H1 (cell line): ENCODE data around the gene TAAR1. TPM values are rescaled to one million over a fixed set of nuclear protein-coding genes. Genes with fewer than 3 reads are reported as not detected.

Source experiments
- CTCF ChIA-PET: fragments of 300-600 bp; sonication (Branson Sonifier 250); formaldehyde crosslinking; loops from one replicate; lab custom pipeline; 2021; ENCODE audit not compliant: partially characterized antibody; lab: Charles Lee
- POLR2A ChIA-PET: fragments of 300-600 bp; sonication (Branson Sonifier 250); formaldehyde crosslinking; loops from one replicate; lab custom pipeline; 2021; ENCODE audit warnings: inconsistent platforms; ENCODE audit not compliant: partially characterized antibody; lab: Charles Lee
- DNase-seq, 2 experiments: peaks; one replicate each; pipeline versions ENCODE4 v3.0.0 to v3.0.0-alpha.2; 2010 to 2022; ENCODE audit warnings: low spot score in 2 of 2, low read depth in 1 of 2, mixed read lengths in 1 of 2
- FAIRE-seq: peaks from 2 replicates; lab custom pipeline; 2011; peaks lifted over from hg19 to GRCh38; lab: Jason Lieb, UNC
- H2AFZ ChIP-seq: 2 replicates; pipeline ENCODE4 v1.8.1; 2012; ENCODE audit warnings: low read length, inconsistent platforms
- H2AK5ac ChIP-seq: 2 replicates; pipeline ENCODE4 v1.6.1; 2013; ENCODE audit warnings: low read depth, low read length
- H2BK120ac ChIP-seq: replicated peaks from 2 replicates; pipeline ENCODE3; 2013; ENCODE audit warnings: low read depth, low read length, inconsistent platforms
- H2BK12ac ChIP-seq: 2 replicates; pipeline ENCODE4 v1.6.1; 2013; ENCODE audit warnings: low read depth, low read length
- H2BK15ac ChIP-seq: 2 replicates; pipeline ENCODE4 v1.6.1; 2013; ENCODE audit warnings: low read length
- H2BK20ac ChIP-seq: 2 replicates; pipeline ENCODE4 v1.6.1; 2013; ENCODE audit warnings: low read length
- H2BK5ac ChIP-seq: 2 replicates; pipeline ENCODE4 v1.6.1; 2013; ENCODE audit warnings: low read depth, low read length
- H3K14ac ChIP-seq: 2 replicates; pipeline ENCODE4 v1.6.1; 2013; ENCODE audit warnings: inconsistent platforms; ENCODE audit not compliant: insufficient read length
- H3K18ac ChIP-seq: 2 replicates; pipeline ENCODE4 v1.6.1; 2013; ENCODE audit warnings: low read length; ENCODE audit errors: extremely low read depth
- H3K23ac ChIP-seq: 2 replicates; pipeline ENCODE4 v1.6.1; 2013; ENCODE audit warnings: inconsistent platforms; ENCODE audit not compliant: insufficient read length
- H3K23me2 ChIP-seq: 2 replicates; pipeline ENCODE4 v1.6.1; 2013; ENCODE audit warnings: low read depth, low read length
- H3K27ac ChIP-seq: 2 replicates; pipeline ENCODE4 v1.6.1; 2011; ENCODE audit warnings: low read depth, low read length, inconsistent platforms
- H3K27me3 ChIP-seq, 4 experiments: replicated peaks in 1 of 4; 1 replicate in 1 of 4; 2 replicates in 3 of 4; pipeline versions ENCODE4 v1.6.1 to v1.8.1; 2011 to 2013; ENCODE audit warnings: low read length in 3 of 4, mild to moderate bottlenecking in 3 of 4, inconsistent platforms in 2 of 4, mixed read lengths in 2 of 4, moderate library complexity in 1 of 4; ENCODE audit not compliant: control insufficient read depth in 3 of 4, insufficient read depth in 3 of 4; ENCODE audit errors: extremely low read depth in 1 of 4
- H3K36me3 ChIP-seq, 4 experiments: 2 replicates each; pipeline versions ENCODE4 v1.6.1 to v1.8.1; 2011 to 2013; ENCODE audit warnings: mild to moderate bottlenecking in 4 of 4, low read length in 3 of 4, moderate library complexity in 2 of 4, control low read depth in 1 of 4, inconsistent platforms in 1 of 4; ENCODE audit not compliant: insufficient read depth in 4 of 4, control insufficient read depth in 2 of 4
- H3K4ac ChIP-seq: replicated peaks from 2 replicates; pipeline ENCODE3; 2013; ENCODE audit warnings: low read length, low read depth, mixed read lengths, inconsistent platforms; ENCODE audit not compliant: insufficient read length
- H3K4me1 ChIP-seq, 4 experiments: replicated peaks in 1 of 4; 1 replicate in 1 of 4; 2 replicates in 3 of 4; pipeline versions ENCODE4 v1.6.1 to v1.8.1; 2011 to 2013; ENCODE audit warnings: low read length in 3 of 4, inconsistent platforms in 2 of 4, mixed read lengths in 1 of 4; ENCODE audit not compliant: insufficient read depth in 4 of 4, control insufficient read depth in 3 of 4
- H3K4me2 ChIP-seq, 2 experiments: 2 replicates each; pipeline versions ENCODE4 v1.6.1 to v1.8.1; 2011 to 2013; ENCODE audit warnings: low read depth in 2 of 2, low read length in 2 of 2, control low read depth in 1 of 2, inconsistent platforms in 1 of 2, mild to moderate bottlenecking in 1 of 2; ENCODE audit not compliant: insufficient read depth in 1 of 2
- H3K4me3 ChIP-seq, 4 experiments: fragments of 200-600, 300-600 bp in 1 of 4; sonication (generic), shearing (Covaris generic), sonication (Bioruptor Twin) in 1 of 4; 2 replicates each; pipeline versions ENCODE4 v1.5.1 to v1.8.1; 2011 to 2016; ENCODE audit warnings: low read length in 4 of 4, low read depth in 3 of 4, control low read depth in 2 of 4, inconsistent platforms in 2 of 4, mild to moderate bottlenecking in 2 of 4, mixed read lengths in 1 of 4, moderate library complexity in 1 of 4; ENCODE audit not compliant: insufficient read depth in 2 of 4; ENCODE audit errors: extremely low read depth in 1 of 4
- H3K56ac ChIP-seq: replicated peaks from 2 replicates; pipeline ENCODE3; 2013; ENCODE audit warnings: low read depth, mild to moderate bottlenecking, mixed read lengths, low read length, inconsistent platforms; ENCODE audit not compliant: insufficient read length
- H3K79me1 ChIP-seq: 2 replicates; pipeline ENCODE4 v1.6.1; 2013; ENCODE audit warnings: low read depth, low read length, control low read depth
- H3K79me2 ChIP-seq, 2 experiments: 2 replicates each; pipeline versions ENCODE4 v1.6.1 to v1.8.1; 2012 to 2013; ENCODE audit warnings: low read length in 2 of 2, mild to moderate bottlenecking in 2 of 2, inconsistent platforms in 1 of 2; ENCODE audit not compliant: insufficient read depth in 2 of 2, control insufficient read depth in 1 of 2
- H3K9ac ChIP-seq, 4 experiments: replicated peaks in 1 of 4; 1 replicate in 1 of 4; 2 replicates in 3 of 4; pipeline versions ENCODE4 v1.6.1 to v1.8.1; 2011 to 2013; ENCODE audit warnings: low read depth in 3 of 4, low read length in 3 of 4, control low read depth in 2 of 4, mild to moderate bottlenecking in 2 of 4, moderate library complexity in 2 of 4, inconsistent platforms in 1 of 4; ENCODE audit errors: extremely low read depth in 1 of 4
- H3K9me3 ChIP-seq, 2 experiments: 2 replicates each; pipeline versions ENCODE4 v1.6.1 to v1.8.1; 2012 to 2013; ENCODE audit warnings: mild to moderate bottlenecking in 2 of 2, moderate library complexity in 2 of 2, control low read depth in 1 of 2, inconsistent platforms in 1 of 2, low read depth in 1 of 2, low read length in 1 of 2, mixed read lengths in 1 of 2; ENCODE audit not compliant: insufficient read depth in 2 of 2
- H4K20me1 ChIP-seq, 2 experiments: replicated peaks in 1 of 2; 2 replicates each; pipeline versions ENCODE3 to v1.8.1; 2011 to 2013; ENCODE audit warnings: inconsistent platforms in 2 of 2, low read length in 2 of 2, mild to moderate bottlenecking in 1 of 2; ENCODE audit not compliant: insufficient read depth in 2 of 2, control insufficient read depth in 1 of 2
- H4K5ac ChIP-seq: 2 replicates; pipeline ENCODE4 v1.6.1; 2013; ENCODE audit warnings: low read length, low read depth, mixed read lengths, inconsistent platforms; ENCODE audit not compliant: insufficient read length
- H4K8ac ChIP-seq: 2 replicates; pipeline ENCODE4 v1.8.0; 2013; ENCODE audit warnings: mild to moderate bottlenecking, moderate library complexity, low read length, inconsistent platforms; ENCODE audit not compliant: insufficient read depth; ENCODE audit errors: extremely low read depth
- H4K91ac ChIP-seq: replicated peaks from 2 replicates; pipeline ENCODE3; 2013; ENCODE audit warnings: low read length, mixed read lengths, inconsistent platforms; ENCODE audit not compliant: insufficient read length
- ASH2L ChIP-seq: fragments of 200-600, 300-600 bp; sonication (generic); IDR thresholded peaks from one replicate; pipeline ENCODE4 v1.7.1; 2017; ENCODE audit warnings: low read length
- CREB1 ChIP-seq: IDR thresholded peaks from 2 replicates; pipeline ENCODE4 v1.6.1; 2012; ENCODE audit warnings: inconsistent platforms
- EZH2 ChIP-seq: fragments of 200-600 bp; sonication (generic); IDR thresholded peaks from 2 replicates; pipeline ENCODE4 v1.7.1; 2012; ENCODE audit warnings: low read depth, mild to moderate bottlenecking, moderate library complexity, low read length, inconsistent platforms; ENCODE audit not compliant: severe bottlenecking
- GABPA ChIP-seq: IDR thresholded peaks from 2 replicates; pipeline ENCODE4 v1.6.1; 2011; ENCODE audit warnings: mild to moderate bottlenecking, low read length, moderate library complexity, borderline replicate concordance; ENCODE audit not compliant: insufficient read depth
- HDAC2 ChIP-seq, 2 experiments: fragments of 300-600 bp in 1 of 2; sonication (generic) in 1 of 2; IDR thresholded peaks; 2 replicates each; pipeline ENCODE4 v1.6.1; 2011 to 2012; ENCODE audit warnings: low read depth in 2 of 2, low read length in 2 of 2, mild to moderate bottlenecking in 2 of 2, moderate library complexity in 2 of 2, borderline replicate concordance in 1 of 2, inconsistent platforms in 1 of 2
- POU5F1 ChIP-seq: IDR thresholded peaks from 2 replicates; pipeline ENCODE4 v1.6.1; 2011; ENCODE audit warnings: low read depth, mild to moderate bottlenecking, low read length, moderate library complexity
- RAD21 ChIP-seq, 2 experiments: IDR thresholded peaks in 1 of 2; conservative IDR thresholded peaks in 1 of 2; 2 replicates each; pipeline ENCODE4 v1.6.1; 2011; ENCODE audit warnings: low read depth in 2 of 2, low read length in 2 of 2, improper control_type of control experiment in 1 of 2, inconsistent platforms in 1 of 2, mild to moderate bottlenecking in 1 of 2, moderate library complexity in 1 of 2
- RFX5 ChIP-seq: IDR thresholded peaks from 2 replicates; pipeline ENCODE4 v1.6.1; 2011; ENCODE audit warnings: low read depth, low read length, improper control_type of control experiment, borderline replicate concordance
- RNF2 ChIP-seq: fragments of 200-900, 300-1000 bp; sonication (generic); IDR thresholded peaks from 2 replicates; pipeline ENCODE4 v1.7.1; 2016; ENCODE audit warnings: borderline replicate concordance, low read depth, mild to moderate bottlenecking, antibody characterized with exemption, low read length; ENCODE audit not compliant: poor library complexity, severe bottlenecking; ENCODE audit errors: missing control alignments
- TAF1 ChIP-seq: IDR thresholded peaks from 2 replicates; pipeline ENCODE4 v1.6.1; 2011; ENCODE audit warnings: mild to moderate bottlenecking, low read depth, low read length
- WGBS, 2 experiments: shearing (Covaris generic) in 1 of 2; methylation state at CpG; one replicate each; pipeline versions ENCODE4 v1.1.6 to v1.1.7; 2013 to 2015; ENCODE audit warnings: low lambda C conversion rate in 2 of 2, mixed read lengths in 2 of 2, inconsistent platforms in 1 of 2, low coverage in 1 of 2, missing lambda C conversion rate in 1 of 2; ENCODE audit not compliant: insufficient replicate concordance in 2 of 2, insufficient coverage in 1 of 2, insufficient read length in 1 of 2; ENCODE audit errors: extremely low coverage in 1 of 2, missing lambda C conversion rate in 1 of 2; 5-methylcytosine and 5-hydroxymethylcytosine counted together
- polyA plus RNA-seq, 7 experiments: library from polyadenylated mRNA; depleted of rRNA in 3 of 7; stranded (reverse) in 5 of 7; unstranded in 2 of 7; fragments of >200 nt in 5 of 7; fragments of 200-250 nt in 2 of 7; gene quantifications; 1 replicate in 5 of 7; 2 replicates in 1 of 7; 4 replicates in 1 of 7; pipeline versions ENCODE4 v1.2.1 to v1.2.3, GENCODE V29; 2011 to 2013; ENCODE audit warnings: missing spikeins in 2 of 7, mixed read lengths in 2 of 7
- total RNA-seq: library from RNA; stranded (reverse); fragmentation: NEBNext Ultra II Directional; extraction: Animal tissue kit (Norgen Biotek cat#: 25700); gene quantifications from 2 replicates; pipeline ENCODE4 v1.2.1, GENCODE V29; 2021
- TF ChIP-seq, protein P1 (sequence below): IDR thresholded peaks from 2 replicates; pipeline ENCODE4 v1.6.1; 2011; ENCODE audit warnings: low read depth, mild to moderate bottlenecking, low read length; ENCODE audit not compliant: insufficient read depth
- TF ChIP-seq, protein P2 (sequence below): IDR thresholded peaks from 2 replicates; pipeline ENCODE4 v1.6.1; 2012; ENCODE audit warnings: inconsistent platforms

Gene TAAR1
- total and polyA plus RNA-seq, 2 of the 8 experiments (the other 6 are each of a cell fraction or from before 2014, with no cell fraction given): not detected

DNA sequence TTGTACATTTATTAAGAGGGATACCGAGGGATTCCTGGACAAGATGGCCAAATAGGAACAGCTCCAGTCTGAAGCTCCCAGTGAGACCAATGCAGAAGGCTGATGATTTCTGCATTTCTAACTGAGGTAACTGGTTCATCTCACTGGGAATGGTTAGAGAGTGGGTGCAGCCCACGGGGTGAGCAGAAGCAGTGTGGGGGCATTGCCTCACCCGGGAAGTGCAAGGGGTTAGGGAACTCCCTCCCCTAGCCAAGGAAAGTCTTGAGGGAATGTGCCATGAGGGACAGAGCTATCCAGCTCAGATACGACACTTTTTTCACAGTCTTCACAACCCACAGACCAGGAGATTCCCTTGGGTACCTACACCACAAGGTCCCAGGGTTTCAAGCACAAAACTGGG is 24.2 kb downstream of the TAAR1 start:
- Histone ChIP-seq H3K56ac (no peak overlapping the region), H3K4ac (no peak overlapping the region), H3K27ac (no peak overlapping the region), H4K8ac (no peak overlapping the region), H2BK15ac (no peak overlapping the region), H3K36me3 (no peaks in the 10 kb centered on the region), H3K4me3 (no peak overlapping the region), H3K23ac (no peak overlapping the region), H2BK5ac (no peak overlapping the region), H3K18ac (no peak overlapping the region), H2BK120ac (no peak overlapping the region), H2AK5ac (no peak overlapping the region), H2AFZ (no peak overlapping the region), H3K4me2 (no peak overlapping the region), H4K5ac (no peak overlapping the region), H2BK20ac (no peak overlapping the region), H3K23me2 (no peaks in the 10 kb centered on the region), H3K14ac (no peak overlapping the region), H2BK12ac (no peak overlapping the region), H3K27me3 (no peaks in the 10 kb centered on the region), H4K91ac (no peak overlapping the region), H3K79me2 (no peaks in the 10 kb centered on the region), H3K9me3 (no peaks in the 10 kb centered on the region), H3K79me1 (no peaks in the 10 kb centered on the region), H4K20me1 (no peaks in the 10 kb centered on the region), H3K9ac (no peak overlapping the region), H3K4me1 (no peaks in the 10 kb centered on the region)
- FAIRE-seq (no peak), DNase-seq (no peak)
- POLR2A ChIA-PET: interaction anchor here (0.6 kb wide), 1 partner anchor 178 kb away, joined by 3 read pairs; no protein-coding TSS in a partner anchor
- CTCF ChIA-PET: interaction anchor here (0.7 to 1.5 kb wide), 8 partner anchors 9 to 107 kb away, joined by 3 to 4 read pairs (median 3); no protein-coding TSS in a partner anchor
- 92% methylated on average over 4 of the region's 4 CpGs; no CpG with 5 or more reads in 1 of the 2 experiments for WGBS, 2 experiments
- TF ChIP-seq POU5F1: no peak
- TF ChIP-seq RNF2: no peak
- TF ChIP-seq, protein P1, sequence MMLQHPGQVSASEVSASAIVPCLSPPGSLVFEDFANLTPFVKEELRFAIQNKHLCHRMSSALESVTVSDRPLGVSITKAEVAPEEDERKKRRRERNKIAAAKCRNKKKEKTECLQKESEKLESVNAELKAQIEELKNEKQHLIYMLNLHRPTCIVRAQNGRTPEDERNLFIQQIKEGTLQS: no peak
- TF ChIP-seq EZH2: no peak
- no peak for TF ChIP-seq TAF1
- no peak for TF ChIP-seq CREB1
- no peak for TF ChIP-seq ASH2L
- no peak for TF ChIP-seq GABPA
- no peak for TF ChIP-seq RAD21 (IDR thresholded peaks at IDR 0.05 in 1 of 2, conservative IDR thresholded peaks at IDR 0.05 in 1 of 2; ENCODE audit: low read depth in 2 of 2, low read length in 2 of 2)
- TF ChIP-seq, protein P2, sequence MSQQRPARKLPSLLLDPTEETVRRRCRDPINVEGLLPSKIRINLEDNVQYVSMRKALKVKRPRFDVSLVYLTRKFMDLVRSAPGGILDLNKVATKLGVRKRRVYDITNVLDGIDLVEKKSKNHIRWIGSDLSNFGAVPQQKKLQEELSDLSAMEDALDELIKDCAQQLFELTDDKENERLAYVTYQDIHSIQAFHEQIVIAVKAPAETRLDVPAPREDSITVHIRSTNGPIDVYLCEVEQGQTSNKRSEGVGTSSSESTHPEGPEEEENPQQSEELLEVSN: no peak
- TF ChIP-seq RFX5: no peak
- TF ChIP-seq HDAC2 (IDR thresholded peaks at IDR 0.05; ENCODE audit: borderline replicate concordance in 1 of 2, low read depth in 2 of 2, low read length in 2 of 2): no peak
